Stimulated activated CD8-positive, alpha-beta memory T cell treated with anti-CD3 and anti-CD28 coated beads, Interleukin-4, amount 100 ng/mL, for 48 hours (primary cell): Measurements from ENCODE around the gene ALDH4A1.
"Not testable (repeated sequence)": the region's sequence is repeated elsewhere in the genome, so short reads cannot be mapped to it uniquely, and the experiment has no call there.

ENCODE experiments used
- DNase-seq: peaks from one replicate; pipeline ENCODE4 v3.0.0-alpha.2; 2020

ALDH4A1 gene

DNA sequence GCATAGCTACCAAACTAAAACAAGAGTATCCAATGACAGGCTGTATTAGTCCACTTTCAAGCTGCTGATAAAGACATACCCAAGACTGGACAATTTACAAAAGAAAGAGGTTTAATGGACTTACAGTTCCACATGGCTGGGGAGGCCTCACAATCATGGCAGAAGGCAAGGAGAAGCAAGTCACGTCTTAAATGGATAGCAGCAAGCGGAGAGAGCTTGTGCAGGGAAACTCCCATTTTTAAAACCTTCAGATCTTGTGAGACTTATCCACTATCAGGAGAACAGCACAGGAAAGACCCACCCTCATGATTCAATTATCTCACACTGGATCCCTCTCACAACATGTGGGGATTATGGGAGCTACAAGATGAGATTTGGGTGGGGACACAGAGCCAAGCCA lies 54.6 kb downstream of the ALDH4A1 start:
- not testable (repeated sequence) for DNase-seq

- no peak for DNase-seq
Observed at GRCh38 chr1:18840145-18840544, 62.2 kb downstream of the ALDH4A1 start.

DNA sequence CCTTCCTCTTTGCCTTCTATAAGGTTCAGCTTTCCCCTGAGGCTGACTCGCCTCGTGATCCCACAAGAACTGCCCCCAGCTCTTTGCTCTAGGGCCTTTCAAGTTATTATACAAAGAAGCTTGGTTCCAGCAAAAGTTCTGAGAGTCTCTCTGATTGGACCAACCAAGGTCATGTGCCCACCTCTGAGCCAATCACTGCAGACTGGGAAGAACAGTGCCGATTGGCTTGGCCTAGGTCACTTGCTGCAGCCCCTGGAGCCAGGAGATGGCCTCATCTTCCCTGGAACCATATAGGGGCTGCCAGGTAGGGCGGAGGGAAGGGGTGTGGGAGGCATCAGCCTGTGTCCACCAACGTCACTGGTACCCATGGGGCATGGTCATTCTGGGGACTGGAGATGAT lies 65.7 kb downstream of the ALDH4A1 start:
- no peak for DNase-seq

DNA sequence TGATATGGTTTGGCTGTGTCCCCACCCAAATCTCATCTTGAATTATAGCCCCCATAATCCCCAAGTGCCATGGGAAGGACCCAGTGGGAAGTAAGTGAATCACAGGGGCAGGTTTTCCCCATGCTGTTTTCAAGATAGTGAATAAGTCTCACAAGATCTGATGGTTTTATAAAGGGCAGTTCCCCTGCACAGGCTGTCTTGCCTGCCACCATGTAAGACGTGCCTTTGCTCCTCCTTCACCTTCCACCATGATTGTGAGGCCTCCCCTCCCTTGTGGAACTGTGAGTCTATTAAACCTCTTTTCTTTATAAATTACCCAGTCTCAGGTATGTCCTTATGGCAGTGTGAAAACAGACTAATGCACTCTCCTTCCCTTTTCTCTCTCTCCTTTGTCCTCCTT lies 70.0 kb downstream of the ALDH4A1 start:
- DNase-seq = not testable (repeated sequence)

DNA sequence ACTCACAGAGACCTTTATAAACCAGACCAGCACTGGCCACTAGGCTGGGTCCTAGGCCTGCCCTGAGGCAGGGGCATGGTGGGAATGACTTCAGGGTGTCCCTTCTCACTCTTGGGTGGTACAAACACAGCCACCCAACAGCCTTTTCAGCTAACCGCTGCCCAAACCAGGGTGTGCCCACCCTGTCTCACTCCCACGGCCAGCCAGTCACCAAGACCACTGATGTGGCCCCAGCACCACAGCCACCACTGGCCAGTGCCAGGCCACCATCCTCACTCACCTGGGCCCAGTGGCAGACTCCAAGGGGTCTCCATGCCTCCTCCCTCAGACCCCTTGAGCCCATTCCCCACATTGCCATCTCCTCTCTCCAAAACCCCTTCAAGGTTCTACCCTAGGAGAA lies 70.7 kb downstream of the ALDH4A1 start:
- no peak for DNase-seq

- DNase-seq = no peak
Observed at GRCh38 chr1:18830596-18830995, 71.8 kb downstream of the ALDH4A1 start.

DNA sequence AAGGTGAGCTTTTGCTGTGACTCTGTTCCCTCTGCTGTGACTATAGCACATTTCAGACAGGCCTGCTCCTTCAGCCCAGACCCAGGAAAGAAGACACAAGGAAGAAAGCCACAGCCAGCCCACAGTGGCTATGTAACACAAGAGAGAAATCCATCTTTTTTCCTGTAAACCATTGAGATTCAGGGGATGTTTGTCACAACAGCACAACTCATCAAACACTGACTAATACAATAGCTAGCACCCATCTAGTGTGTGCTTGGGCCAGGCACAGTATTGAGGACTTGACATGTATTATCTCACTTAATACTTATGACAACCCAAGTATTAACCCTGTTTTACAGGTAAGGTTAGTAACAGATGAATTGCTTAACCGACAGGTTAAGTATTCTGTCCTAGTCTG lies 72.7 kb downstream of the ALDH4A1 start:
- DNase-seq = no peak

DNA sequence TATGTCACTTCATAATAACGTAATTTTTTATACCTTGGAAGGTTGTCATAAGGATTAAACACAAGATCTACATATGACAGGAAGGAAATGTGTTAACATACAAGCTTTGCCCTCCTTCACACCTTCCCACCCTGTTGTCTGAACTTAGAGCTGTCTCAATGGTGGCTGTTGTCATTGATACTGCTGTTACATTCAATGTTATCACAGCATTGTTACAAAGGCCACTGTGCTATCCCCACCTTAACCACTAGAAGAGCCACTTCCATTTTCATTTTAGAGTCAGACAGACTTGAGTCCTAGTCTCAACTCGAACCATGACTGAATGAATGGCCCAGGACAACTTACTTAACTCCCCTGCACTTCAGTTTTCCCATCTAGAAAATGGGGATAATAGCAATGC lies 74.1 kb downstream of the ALDH4A1 start:
- DNase-seq = no peak

- DNase-seq = no peak
Observed at GRCh38 chr1:18823438-18823837, 78.9 kb downstream of the ALDH4A1 start.
